Measurements from ENCODE around the gene VEGFB.

DNA sequence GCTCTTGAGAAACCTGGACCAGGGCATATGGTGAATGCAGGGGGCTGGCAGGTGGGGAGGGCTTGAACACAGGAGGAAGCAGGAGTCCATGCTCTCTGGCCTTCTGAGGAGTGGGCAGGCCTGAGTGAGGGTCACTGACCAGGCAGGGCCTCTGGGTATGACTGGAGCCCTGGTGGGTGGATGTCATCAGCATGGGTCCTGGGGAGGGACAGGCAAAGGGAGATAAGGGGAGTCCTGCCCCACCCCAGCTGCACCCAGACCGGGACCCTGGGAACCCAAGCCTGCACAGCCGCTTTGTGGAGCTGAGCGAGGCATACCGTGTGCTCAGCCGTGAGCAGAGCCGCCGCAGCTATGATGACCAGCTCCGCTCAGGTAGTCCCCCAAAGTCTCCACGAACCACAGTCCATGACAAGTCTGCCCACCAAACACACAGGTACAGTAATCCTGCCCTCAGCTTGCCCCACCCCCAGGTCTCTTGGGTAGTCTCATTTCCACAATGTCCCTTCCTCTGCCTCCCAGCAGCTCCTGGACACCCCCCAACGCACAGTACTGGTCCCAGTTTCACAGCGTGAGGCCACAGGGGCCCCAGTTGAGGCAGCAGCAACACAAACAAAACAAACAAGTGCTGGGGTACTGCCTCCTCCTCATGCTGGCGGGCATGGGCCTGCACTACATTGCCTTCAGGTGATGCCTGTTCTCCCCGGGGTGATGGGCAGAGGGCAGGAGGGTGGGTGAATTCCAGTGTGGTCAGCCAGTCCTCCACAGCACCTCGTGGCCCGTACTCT, 2.0 kb upstream of the VEGFB start:
- TF ChIP-seq CEBPB (IDR thresholded peaks at IDR 0.05): no peak
- no peak for TF ChIP-seq RAD21 (IDR thresholded peaks at IDR 0.05; ENCODE audit: low read depth)
- no peak for TF ChIP-seq TEAD4 (IDR thresholded peaks at IDR 0.05)
- no peak for TF ChIP-seq CREB1 (IDR thresholded peaks at IDR 0.05; ENCODE audit: low read depth)
- no peak for TF ChIP-seq REST (IDR thresholded peaks at IDR 0.05; ENCODE audit: low read depth)
- TF ChIP-seq NFIC (IDR thresholded peaks at IDR 0.05): no peak
- TF ChIP-seq MAX (IDR thresholded peaks at IDR 0.05): no peak
- TF ChIP-seq TCF12 (IDR thresholded peaks at IDR 0.05; ENCODE audit: low read depth): no peak
